Activated T-cell treated with anti-CD3 and anti-CD28 coated beads for 24 hours (primary cell): ENCODE data around the gene KRTAP5-7.

Experiments used
- DNase-seq: peaks from one replicate; pipeline ENCODE4 v3.0.0-alpha.2; 2020; ENCODE audit warnings: low read depth

KRTAP5-7 gene

GRCh38 chr11:71495286-71496230 lies 31.5 kb upstream of the KRTAP5-7 start:
- no peak for DNase-seq

GRCh38 chr11:71496421-71496820 lies 30.6 kb upstream of the KRTAP5-7 start:
- no peak for DNase-seq

DNA sequence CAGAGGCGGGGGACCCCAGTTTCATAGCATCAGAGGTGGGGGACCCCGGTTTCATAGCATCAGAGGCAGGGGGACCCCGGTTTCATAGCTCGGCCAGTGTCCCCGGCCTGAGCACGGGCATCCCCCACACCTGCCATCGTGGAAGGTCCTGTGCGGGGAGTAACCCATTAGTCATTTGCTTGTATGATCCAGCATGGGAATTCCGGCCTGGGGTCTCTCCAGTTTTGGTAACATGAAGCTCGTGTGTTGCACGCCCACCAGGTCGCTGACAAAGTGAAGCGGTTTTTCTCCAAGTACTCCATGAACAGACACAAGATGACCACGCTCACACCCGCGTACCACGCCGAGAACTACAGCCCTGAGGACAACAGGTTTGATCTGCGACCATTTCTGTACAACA lies 29.0 kb upstream of the KRTAP5-7 start:
- DNase-seq, result no peak

GRCh38 chr11:71499125-71499524 lies 27.9 kb upstream of the KRTAP5-7 start:
- no peak for DNase-seq

DNA sequence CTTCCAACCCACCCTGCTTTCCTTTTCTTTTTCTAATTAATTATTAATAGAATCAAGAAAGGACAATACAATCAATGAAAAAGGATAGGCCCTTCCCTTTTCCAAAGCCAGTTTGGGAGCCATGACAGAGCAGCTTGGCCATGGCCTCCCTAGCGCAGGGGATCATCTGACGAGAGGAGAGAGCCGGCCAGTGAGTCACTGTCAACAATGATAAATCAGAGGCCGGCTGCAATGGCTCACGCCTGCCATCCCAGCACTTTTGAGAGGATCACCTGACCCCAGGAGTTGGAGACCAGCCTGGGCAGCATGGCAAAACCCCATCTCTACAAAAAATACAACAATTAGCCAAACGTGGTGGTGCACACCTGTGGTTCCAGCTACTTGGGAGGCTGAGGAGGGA lies 27.5 kb upstream of the KRTAP5-7 start:
- DNase-seq, result no peak

DNA sequence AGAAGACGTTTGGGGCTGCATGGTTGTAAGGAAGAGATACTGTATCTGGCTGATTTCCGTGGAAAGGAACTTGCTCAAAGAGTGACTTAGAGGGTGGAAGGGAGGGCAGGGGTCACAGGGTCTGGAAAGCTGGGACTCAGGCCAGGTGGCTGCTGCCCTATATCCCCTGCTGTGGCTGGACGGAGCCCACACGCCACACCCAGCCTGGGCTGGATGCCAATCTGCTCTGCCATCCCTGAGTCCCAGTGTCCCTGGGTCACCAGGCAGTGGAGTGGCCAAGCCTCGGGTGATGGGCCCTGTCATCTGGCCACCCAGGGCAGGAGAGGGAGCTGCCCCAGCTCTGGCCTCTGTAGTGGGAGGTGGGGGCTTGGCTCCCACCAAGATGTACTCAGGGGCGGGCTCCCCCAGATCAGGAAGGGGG lies 26.5 kb upstream of the KRTAP5-7 start:
- DNase-seq, result no peak

- DNase-seq, result no peak
These were observed 25.7 kb upstream of the KRTAP5-7 start for GRCh38 chr11:71501071-71501985.

- no peak for DNase-seq
These were observed 25.0 kb upstream of the KRTAP5-7 start for GRCh38 chr11:71502026-71502425.

DNA sequence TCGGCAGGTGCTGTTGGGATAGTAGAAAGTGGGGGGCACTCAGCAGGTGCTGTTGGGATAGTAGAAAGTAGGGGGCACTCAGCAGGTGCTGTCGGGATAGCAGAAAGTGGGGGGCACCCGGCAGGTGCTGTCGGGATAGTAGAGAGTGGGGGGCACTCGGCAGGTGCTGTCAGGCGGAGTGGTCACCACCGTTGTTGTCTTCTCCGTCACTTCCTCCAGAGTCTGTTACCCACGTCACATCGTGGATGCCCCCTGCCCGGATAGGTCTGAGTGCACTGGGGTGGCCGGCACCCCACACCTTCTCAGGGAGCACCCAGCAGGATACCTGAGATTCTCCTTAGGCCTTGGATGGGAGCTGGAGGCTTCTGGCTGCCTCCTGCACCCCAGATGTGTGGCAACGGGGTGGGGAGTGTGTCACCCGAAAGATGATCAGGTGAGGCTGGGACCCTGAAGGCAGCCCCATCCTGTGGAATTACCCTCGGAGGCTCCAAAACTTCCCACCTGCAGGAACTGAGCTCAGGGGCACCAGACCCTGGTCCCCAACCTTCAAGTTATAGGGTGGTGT lies 24.1 kb upstream of the KRTAP5-7 start:
- DNase-seq, result no peak

GRCh38 chr11:71504531-71504930 lies 22.5 kb upstream of the KRTAP5-7 start:
- no peak for DNase-seq

- DNase-seq, result no peak
These were observed 22.1 kb upstream of the KRTAP5-7 start for GRCh38 chr11:71505001-71505400.

DNA sequence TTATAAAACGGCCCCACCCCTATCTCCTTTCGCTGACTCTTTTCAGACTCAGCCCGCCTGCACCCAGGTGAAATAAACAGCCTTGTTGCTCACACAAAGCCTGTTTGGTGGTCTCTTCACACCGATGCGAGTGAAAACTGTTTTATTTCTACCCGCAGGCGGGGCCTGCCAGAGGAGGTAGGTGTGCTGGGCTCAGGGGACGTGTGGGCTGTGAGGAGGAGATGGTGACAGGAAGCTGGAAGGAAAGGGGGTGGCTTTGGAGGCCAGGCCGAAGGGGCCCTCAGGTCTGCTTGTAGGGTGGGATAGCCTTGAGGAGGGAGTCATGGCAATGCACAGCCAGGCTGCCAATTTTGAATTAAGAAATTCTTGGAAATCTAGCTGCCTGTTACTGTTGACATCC lies 21.3 kb upstream of the KRTAP5-7 start:
- DNase-seq, result no peak

DNA sequence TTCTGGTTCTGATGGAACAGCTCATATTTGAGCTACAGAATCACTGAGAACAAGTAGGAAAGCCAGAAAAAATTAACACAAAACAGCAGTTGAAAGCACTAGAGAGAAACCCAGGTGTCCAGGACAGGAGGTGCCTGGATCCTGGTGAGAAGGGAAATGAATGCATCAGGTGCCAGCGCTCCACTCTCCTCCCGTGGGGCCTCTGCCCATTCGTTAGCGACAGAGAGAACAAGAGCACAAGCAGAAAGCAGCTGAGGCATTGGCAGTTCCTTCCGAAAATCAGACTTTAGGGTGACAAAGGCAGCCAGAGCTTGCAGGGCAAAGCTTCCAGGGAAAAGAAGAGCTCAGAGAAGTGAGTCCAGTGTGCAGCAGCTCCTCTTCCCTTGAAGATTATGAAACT lies 20.0 kb upstream of the KRTAP5-7 start:
- no peak for DNase-seq

GRCh38 chr11:71518506-71519471 lies 8.3 kb upstream of the KRTAP5-7 start:
- no peak for DNase-seq

GRCh38 chr11:71519546-71519945 lies 7.5 kb upstream of the KRTAP5-7 start:
- DNase-seq, result no peak

GRCh38 chr11:71525188-71525937 lies 1.7 kb upstream of the KRTAP5-7 start:
- no peak for DNase-seq

DNA sequence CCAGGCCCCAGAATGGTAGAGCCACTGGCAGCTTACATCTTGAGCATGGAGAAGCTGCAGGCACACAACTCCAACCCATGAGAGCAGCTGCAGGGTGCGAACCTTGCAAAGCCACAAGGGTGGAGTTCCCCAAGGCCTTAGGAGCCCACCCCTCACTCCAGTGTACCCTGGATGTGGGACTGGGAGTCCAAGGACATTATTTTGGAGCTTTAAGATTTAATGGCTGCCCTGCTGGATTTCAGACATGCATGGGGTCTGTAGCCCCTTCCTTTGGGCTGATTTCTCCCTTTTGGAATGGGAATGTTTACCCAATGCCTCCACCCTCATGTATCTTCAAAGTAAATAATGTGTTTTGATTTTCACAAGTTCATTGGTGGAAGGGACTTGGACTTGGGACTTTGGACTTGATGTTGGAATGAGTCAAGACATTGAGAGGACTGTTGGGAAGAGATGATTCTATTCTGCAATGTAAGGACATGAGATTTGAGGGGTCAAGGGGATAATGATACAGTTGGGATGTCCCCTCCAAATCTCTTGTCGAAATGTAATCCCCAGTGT lies 1.1 kb upstream of the KRTAP5-7 start:
- DNase-seq, result no peak

- DNase-seq, result no peak
These were observed 626 bp downstream of the KRTAP5-7 start for GRCh38 chr11:71527576-71528210.

DNA sequence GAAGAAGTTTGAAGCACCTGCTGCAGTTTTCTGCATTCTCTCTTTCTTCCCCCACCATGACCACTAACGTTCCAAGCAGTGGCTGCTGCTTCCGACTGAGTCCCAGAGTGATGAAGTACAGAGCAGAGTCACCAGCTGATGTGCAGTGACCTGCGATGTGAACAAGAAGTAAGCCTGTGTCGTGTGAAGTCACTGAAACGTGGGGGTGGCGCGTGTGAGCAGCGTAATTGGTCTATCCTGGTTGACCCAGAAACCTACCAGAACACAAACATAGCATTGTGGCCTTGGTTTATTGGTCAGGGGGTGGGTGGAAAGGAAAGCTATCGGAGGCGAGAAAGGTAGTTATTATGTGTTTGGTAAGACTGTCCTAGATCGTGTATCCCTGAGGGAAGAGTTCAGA lies 3.5 kb downstream of the KRTAP5-7 start:
- no peak for DNase-seq
